HTERT RPE-1 (cell line): ENCODE data around the gene QPRT.
"Not testable (repeated sequence)": the region's sequence is repeated elsewhere in the genome, so short reads cannot be mapped to it uniquely, and the experiment has no call there.

ENCODE experiments used
- in situ Hi-C: fragments of 300-500 bp; cut with MboI; formaldehyde crosslinking; loops from 4 replicates; pipeline ENCODE4 v1.14.3; 2020; ENCODE audit warnings: low sequenced_read_pairs

The QPRT gene

DNA sequence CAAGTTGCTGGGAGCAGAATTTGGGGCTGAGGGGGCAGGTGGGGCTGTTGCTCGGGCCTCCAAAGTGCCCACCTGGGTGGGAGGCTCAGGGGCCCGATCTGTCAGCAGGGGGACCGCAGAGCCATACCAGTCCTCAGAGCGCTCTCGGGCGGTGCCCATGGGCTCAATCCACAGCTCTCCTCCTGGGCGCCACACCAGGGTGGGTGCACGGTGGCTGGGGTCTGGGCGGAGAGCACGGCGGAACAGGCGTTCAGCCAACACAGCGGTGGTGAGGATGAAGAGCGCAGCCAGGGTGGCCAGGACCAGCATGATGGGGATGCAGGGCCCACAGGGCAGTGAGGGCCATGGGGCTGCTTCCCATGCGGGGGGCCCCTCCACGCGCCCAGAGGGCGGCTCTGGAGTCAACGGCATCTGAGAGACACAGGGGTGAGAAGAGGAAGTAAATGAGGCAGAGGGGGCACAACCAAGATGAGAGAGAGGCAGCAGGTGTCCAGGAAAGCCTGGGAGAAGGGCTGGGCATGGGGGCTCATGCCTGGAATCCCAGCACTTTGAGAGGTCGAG is 65.6 kb downstream of the QPRT start:
- in situ Hi-C loops, result no loop called here

DNA sequence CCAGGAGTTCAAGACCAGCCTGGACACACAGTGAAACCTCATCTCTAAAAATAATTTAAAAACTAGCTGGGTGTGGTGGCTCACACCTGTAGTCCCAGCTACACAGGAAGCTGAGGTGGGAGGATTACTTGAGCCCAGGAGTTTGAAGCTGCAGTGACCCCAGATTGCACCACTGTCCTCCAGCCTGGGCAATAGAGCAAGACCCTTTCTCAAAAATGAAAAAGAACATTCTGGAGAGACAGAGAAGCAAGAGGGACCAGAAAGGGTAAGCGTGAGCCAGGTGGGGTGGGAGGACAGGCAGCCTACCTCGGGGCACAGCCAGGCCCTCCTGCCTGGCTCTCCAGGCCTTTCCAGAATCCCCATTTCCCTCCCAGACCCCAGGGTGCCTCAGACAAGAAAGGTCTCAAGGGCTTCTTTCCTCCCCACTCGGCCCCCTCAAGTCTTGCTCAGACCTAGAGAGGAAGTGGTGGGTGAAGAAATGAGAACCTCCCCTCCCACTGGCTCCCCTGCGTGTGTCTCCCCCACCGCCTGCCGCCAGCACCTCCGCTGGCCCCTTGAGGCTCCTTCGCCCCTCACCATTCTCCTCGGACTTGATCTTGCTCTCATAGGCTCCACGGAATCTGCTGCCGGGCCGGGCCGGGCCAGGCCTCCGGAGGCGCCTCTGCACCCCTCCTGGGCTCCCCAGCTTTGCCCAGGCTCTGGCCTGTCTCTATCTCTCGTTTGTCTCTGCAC is 66.3 kb downstream of the QPRT start:
- in situ Hi-C loops, result no loop called here

DNA sequence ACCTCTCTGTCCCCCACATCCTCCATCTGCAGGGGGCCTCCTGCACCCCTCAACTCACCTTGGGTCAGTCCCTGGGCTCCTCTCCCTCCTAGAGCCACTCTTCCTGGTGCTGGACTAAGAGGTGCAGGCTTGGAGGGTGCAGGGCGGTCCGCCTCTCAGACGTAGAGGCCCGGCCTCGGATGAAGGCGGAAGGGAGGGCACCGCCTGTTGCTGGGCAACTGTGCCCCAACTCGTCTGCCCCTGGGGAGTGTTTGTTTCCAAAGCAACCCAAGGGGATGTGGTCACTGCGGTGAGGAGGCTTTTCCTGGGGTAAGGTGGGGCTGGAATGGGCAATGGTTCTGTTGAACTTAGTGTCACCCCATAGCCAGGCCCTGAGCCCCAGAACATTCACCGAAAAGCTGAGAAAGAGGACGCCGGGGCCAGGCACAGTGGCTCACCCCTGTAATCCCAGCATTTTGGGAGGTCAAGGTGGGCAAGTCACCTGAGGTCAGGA is 66.9 kb downstream of the QPRT start, which contains the start of gene C16orf54:
Gene C16orf54 (minus strand): TSS at position 138 of the 493 bp plus-strand sequence. CDS start 1,039 bp downstream, outside the sequence.
- in situ Hi-C loops, result no loop called here

DNA sequence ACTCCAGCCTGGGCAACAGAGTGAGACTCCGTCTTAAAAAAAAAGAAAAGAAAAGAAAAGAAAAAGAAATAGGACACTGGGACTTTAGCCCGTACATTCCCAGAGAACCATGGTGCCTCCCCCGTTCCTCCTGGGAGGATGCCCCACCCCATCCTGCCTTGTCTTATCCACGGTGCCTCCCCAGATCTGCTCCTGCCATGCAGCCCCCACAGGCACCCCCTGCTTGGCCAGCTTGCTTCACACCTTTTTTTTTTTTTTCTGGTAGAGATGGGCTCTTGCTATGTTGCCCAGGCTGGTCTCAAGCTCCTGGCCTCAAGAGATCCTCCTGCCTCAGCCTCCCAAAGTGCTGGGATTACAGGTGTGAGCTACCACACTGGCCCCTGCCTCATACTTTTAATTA is 67.5 kb downstream of the QPRT start:
- in situ Hi-C loops, result not testable (repeated sequence)
